Stimulated activated CD8-positive, alpha-beta memory T cell treated with anti-CD3 and anti-CD28 coated beads, Interleukin-15, amount 100 ng/mL, for 4 hours (primary cell): ENCODE data around the gene SUB1.
"Not testable (repeated sequence)": the region's sequence is repeated elsewhere in the genome, so short reads cannot be mapped to it uniquely, and the experiment has no call there.

ENCODE experiments used
- DNase-seq, 2 donors: peaks; one replicate each; pipeline ENCODE4 v3.0.0-alpha.2; 2020; ENCODE audit warnings: low read depth in 2 of 2

The SUB1 gene

DNA sequence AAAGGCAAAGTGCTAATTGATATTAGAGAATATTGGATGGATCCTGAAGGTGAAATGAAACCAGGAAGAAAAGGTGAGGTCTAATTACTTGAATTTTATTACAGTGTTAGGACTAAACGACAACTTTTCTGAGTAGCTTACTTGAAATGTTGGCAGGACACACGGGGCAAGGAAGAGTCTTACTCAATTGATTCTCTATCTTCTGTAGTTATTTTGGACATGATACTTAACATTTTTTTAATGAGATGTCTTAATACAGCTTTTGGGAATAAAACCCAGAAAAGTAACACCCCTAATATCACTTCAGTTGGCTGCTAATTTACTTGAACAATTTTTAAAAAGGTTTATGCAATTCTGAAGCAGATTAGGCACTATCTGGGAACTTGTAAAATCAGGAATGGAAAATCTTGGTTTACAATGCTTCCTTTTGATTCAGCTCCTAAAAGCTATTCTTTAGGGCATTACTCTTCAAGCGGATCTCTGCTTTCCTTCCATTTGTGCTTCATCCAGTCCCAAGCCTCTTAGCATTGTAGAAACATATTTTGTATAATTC is 13.7 kb downstream of the SUB1 start:
- DNase-seq: no peak

- no peak for DNase-seq
These were observed 14.8 kb downstream of the SUB1 start for GRCh38 chr5:32600054-32600622.

DNA sequence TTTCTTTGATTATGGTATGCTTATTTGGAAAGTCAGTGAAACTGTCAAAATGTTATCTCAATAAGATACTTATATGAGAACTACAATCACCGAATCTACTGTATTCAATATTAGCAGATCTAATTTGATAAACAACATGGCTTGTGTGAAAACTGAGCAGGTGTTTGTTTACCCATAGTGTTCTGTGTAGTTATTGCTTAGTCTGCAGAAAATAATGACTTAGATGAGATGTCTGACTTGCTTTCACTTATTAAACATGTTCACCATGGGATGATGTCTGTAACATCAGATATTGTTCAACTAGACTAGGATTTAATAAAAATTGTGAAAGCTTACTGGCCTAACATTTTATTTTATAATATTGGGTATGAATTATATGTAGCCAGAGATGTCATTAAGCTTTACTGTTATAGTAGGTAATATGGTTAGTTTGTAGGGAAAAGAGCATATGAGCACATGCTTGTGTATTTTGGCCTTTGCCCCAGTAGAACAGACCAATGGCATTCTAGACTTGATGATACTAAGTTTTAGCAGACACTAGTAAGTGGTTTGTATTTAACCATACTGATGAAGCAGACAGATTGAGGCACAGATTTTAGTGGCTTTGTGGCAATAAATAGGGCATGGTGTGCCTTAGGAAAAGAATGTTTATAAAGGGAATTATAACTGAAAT is 16.4 kb downstream of the SUB1 start:
- no peak for DNase-seq

DNA sequence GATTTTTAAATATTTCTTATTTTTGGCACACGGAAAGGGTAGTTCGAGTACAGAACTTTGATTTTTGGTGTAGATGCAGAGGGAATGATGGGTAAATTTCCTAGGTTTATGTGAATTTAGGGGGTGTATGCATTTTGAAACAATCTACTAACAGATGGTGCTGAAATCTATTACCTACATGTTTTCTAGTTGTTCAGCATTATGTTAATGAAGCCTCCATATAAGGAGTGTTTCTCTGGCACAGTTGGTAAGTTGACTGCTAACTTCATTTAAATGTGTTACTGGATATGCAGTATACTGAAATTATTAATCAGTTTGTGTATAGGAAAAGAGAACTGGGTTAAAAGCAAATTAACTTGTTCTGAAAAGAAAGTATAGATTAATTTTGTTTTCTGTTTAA is 17.5 kb downstream of the SUB1 start:
- DNase-seq: no peak

DNA sequence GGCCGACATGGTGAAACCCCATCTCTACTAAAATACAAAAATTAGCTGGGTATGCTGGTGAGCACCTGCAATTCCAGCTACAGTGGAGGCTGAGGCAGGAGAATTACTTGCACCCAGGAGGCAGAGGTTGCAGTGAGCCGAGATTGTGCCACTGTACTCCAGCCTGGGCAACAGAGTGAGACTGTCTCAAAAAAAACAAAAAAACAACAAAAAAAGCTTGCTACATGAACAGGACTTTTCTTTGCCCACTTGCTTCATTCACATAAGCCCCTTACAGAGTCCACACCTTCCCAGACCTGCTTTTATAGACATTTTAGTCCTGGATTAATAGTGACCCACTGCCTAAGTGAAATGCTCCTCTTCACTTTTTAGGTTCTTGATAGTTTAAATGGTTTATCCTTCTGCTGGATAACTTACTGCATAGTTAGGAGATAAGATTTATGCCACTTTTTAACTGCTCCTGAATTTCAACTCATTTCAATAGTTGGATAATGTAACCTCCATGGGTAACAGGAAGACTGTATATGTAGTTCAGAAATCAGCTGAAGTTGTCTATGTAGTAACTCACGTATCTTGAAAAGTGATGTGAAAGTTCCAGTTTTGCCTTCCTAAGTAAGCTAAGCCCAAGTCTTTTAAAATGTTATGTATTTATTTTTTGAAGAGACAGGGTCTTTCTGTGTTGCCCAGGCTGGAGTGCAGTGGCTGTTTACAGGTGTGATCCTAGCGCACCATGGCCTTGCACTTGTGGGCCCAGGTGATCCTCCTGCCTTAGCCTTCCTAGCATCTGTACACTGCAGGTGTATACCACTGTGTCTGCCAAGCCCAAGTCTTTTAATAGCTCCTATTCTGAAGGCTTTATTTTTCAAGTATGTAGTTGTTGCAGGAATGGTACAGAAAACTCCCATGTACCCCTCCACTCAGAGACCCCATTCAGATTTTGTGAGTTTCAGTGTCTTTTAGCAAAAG is 19.7 kb downstream of the SUB1 start:
- no peak for DNase-seq

- no peak for DNase-seq
These were observed 20.4 kb downstream of the SUB1 start for GRCh38 chr5:32605766-32606152.

GRCh38 chr5:32612134-32612888 is 27.0 kb downstream of the SUB1 start:
- no peak for DNase-seq

DNA sequence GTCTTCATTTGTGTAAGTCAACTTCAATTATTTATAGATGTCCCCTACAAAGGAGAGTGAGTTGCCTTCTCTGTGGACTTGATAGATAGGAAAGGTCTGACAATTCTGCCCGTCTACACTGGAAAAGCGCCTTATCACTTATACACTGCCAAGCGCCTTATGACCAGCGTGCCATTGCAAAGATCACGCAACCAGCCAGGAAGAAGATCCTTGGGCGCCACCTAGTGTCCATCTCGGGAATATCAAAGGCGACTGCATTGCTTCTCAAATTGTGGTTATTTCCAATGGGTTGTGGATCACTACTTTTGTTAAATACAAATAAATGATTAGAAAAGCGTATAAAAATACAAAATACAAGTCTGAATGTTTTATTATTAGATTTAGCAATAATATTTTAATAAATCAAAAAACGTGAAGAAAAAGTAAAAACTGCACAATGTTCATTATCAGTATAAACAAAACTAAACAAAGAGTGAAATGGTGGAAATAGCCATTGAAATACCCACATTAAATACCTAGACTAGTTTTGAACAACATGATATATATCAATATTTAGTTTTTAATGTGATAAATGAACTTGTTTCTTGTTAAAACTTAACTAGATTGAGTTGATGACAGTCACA is 27.8 kb downstream of the SUB1 start:
- DNase-seq: peak; percentile 38 to 59

DNA sequence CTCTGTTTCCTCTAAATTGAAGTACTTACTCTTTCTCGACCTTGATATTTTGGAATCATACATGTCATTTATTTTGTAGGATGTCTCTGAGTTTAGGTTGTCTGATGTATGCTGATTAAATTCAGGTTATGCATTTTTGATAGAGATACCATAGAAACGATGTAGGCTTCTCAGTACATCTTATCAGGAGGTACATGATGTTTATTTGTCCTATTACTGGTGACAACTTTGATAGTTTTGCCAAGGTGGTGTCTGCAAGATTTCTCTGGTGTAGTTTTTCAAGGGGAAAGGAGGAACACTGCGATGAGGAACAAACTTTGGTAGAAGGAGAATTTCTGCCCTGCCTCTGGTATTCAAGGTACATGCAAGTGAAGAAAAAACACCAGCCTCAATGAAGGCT is 29.9 kb downstream of the SUB1 start:
- DNase-seq: no peak

DNA sequence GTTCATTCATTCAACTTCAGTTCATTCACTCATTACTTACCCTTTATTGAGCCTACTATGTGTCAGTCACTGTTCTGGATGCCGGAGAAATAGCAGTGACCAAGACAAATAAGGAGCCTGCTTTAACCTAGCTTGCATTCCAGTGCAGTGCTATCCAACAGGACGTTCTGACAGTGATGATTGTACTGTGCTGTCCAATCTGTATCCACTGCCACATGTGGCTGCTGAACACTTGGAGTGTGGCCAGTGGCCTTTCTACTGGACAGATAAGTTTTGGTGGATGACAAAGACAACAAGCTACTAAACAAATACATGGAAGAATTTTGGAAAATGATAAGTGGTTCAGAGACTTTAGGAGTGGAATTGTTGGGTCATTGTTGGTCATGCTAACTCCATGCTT is 33.6 kb downstream of the SUB1 start:
- DNase-seq: no peak

DNA sequence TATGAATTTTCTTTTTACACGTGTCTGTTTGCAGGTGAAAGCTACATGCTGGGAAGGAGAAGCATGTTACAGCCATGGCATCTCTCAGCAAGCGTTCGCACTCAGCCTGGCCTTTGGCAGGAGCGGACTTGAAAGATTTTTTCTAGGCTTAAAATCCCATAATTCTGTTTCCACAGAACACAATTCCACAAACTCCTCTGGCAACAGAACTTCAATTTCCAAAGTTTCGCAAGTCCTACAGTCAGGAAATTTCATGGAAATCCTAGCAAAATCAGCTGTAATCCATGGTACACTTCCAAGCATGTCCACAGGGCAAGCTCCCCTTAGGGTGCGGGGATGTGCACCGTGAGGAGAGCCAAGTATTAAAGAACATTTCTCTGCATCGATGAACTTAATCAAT is 35.9 kb downstream of the SUB1 start:
- no peak for DNase-seq

- no peak for DNase-seq
These were observed 39.7 kb downstream of the SUB1 start for GRCh38 chr5:32625106-32625505.

GRCh38 chr5:32625547-32625946 is 40.2 kb downstream of the SUB1 start:
- DNase-seq: no peak

GRCh38 chr5:32627219-32627870 is 42.0 kb downstream of the SUB1 start:
- no peak for DNase-seq

- no peak for DNase-seq
These were observed 42.9 kb downstream of the SUB1 start for GRCh38 chr5:32628049-32628844.

DNA sequence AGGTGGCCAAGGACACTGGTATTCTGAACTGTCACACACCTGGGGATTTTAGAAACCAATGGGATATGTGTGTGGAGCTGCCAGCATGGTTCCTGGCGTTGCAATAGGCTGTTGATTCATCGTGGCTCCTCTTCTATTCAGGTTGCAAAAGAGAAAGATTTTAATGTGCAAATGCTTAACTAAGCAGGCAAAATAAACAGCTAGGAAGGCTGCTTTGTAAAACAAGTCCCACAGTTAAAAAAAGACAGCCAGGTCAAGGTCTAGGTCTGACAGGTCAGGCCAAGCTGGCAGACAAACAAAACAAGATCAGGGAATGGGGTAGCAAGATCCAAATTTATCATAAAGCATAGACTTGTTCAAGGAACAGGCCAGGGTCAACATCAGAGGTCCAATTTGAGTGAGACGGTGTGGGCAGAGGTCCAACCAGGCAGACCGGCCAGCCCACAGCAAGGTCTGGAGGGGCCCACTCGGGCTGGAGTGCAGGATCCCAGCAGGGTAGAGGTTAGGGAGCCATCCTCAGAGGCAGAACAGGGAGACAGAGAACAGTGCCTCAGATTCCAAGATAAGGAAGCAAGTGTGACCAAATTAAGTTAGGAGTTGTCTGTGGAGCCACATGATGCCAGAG is 45.6 kb downstream of the SUB1 start:
- DNase-seq: no peak

- DNase-seq: not testable (repeated sequence)
These were observed 47.7 kb downstream of the SUB1 start for GRCh38 chr5:32633017-32633416.

GRCh38 chr5:32638309-32638708 is 53.0 kb downstream of the SUB1 start:
- DNase-seq: no peak

GRCh38 chr5:32639943-32640342 is 54.6 kb downstream of the SUB1 start:
- no peak for DNase-seq
